ENCODE data around the gene IL17RE. TPM values are rescaled to one million over a fixed set of nuclear protein-coding genes. Genes with fewer than 3 reads are reported as not detected.

IL17RE gene
- total and polyA plus RNA-seq, 2 of the 13 experiments (the other 11 are each of a cell fraction or from before 2014, with no cell fraction given): 14.5 to 24.1 TPM

DNA sequence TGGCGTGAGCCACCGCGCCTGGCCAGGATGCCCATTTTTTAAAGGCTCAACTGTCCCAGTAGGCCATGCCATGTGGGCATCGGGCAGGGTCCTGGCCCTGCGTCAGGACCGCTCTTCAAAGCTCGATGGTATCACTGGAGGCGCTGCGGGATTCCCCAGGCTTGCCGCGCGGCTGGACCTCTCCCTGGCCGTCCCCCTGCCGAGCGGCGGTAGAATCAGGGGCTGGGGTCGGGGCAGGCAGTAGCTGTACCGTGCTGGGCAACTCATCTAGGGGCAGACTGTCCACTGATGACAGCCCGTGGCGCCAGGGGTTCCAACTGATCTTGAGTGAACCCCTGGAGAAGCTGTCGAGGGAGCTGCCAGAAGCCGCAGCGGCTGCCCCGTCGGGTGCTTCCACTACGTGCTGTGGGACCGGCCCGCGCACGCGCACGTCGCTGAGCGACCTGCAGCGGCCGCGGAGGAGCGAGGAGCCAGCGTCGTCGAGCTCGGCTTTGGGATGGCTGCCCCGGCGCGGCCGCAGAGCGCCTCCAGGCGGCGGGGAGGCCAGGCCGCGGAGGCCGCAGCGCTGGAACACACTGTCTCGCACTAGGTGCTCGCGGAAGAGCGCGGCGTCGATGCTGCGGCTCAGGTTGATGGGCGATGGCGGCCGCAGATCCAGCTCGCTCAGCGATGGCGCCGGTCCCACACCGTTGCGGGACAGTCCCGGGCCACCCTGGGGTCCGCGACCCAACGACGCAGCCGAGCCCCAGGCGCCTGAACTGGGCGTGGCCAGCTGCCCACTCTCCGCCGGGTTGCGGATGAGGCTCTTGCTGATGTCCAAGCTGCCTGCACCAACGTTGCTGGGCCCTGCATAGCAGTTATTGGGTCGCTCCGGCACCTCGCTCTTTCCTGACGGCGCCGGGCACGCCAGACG lies 43.7 kb downstream of the IL17RE start (continued):
- TF ChIP-seq, protein P1, sequence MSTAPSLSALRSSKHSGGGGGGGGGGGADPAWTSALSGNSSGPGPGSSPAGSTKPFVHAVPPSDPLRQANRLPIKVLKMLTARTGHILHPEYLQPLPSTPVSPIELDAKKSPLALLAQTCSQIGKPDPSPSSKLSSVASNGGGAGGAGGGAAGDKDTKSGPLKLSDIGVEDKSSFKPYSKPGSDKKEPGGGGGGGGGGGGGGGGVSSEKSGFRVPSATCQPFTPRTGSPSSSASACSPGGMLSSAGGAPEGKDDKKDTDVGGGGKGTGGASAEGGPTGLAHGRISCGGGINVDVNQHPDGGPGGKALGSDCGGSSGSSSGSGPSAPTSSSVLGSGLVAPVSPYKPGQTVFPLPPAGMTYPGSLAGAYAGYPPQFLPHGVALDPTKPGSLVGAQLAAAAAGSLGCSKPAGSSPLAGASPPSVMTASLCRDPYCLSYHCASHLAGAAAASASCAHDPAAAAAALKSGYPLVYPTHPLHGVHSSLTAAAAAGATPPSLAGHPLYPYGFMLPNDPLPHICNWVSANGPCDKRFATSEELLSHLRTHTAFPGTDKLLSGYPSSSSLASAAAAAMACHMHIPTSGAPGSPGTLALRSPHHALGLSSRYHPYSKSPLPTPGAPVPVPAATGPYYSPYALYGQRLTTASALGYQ (CRISPR knock-in tag; IDR thresholded peaks at IDR 0.05): peak; percentile 40
- TF ChIP-seq HDAC1 (CRISPR knock-in tag; IDR thresholded peaks at IDR 0.05): peak; percentile 56
- peak; percentile 22 for TF ChIP-seq PTBP1 (IDR thresholded peaks at IDR 0.05; ENCODE audit: low read depth, low read length, poor library complexity, severe bottlenecking)
- TF ChIP-seq, protein P2, sequence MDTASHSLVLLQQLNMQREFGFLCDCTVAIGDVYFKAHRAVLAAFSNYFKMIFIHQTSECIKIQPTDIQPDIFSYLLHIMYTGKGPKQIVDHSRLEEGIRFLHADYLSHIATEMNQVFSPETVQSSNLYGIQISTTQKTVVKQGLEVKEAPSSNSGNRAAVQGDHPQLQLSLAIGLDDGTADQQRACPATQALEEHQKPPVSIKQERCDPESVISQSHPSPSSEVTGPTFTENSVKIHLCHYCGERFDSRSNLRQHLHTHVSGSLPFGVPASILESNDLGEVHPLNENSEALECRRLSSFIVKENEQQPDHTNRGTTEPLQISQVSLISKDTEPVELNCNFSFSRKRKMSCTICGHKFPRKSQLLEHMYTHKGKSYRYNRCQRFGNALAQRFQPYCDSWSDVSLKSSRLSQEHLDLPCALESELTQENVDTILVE (CRISPR knock-in tag; IDR thresholded peaks at IDR 0.05): peak; percentile 62; the same call in 1 of the 2 replicates
- TF ChIP-seq THYN1 (CRISPR knock-in tag; IDR thresholded peaks at IDR 0.05; ENCODE audit: borderline replicate concordance, low read depth): no peak
- TF ChIP-seq, protein P3, sequence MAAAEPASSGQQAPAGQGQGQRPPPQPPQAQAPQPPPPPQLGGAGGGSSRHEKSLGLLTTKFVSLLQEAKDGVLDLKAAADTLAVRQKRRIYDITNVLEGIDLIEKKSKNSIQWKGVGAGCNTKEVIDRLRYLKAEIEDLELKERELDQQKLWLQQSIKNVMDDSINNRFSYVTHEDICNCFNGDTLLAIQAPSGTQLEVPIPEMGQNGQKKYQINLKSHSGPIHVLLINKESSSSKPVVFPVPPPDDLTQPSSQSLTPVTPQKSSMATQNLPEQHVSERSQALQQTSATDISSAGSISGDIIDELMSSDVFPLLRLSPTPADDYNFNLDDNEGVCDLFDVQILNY (CRISPR knock-in tag; conservative IDR thresholded peaks at IDR 0.05): no peak
- TF ChIP-seq, protein P4, sequence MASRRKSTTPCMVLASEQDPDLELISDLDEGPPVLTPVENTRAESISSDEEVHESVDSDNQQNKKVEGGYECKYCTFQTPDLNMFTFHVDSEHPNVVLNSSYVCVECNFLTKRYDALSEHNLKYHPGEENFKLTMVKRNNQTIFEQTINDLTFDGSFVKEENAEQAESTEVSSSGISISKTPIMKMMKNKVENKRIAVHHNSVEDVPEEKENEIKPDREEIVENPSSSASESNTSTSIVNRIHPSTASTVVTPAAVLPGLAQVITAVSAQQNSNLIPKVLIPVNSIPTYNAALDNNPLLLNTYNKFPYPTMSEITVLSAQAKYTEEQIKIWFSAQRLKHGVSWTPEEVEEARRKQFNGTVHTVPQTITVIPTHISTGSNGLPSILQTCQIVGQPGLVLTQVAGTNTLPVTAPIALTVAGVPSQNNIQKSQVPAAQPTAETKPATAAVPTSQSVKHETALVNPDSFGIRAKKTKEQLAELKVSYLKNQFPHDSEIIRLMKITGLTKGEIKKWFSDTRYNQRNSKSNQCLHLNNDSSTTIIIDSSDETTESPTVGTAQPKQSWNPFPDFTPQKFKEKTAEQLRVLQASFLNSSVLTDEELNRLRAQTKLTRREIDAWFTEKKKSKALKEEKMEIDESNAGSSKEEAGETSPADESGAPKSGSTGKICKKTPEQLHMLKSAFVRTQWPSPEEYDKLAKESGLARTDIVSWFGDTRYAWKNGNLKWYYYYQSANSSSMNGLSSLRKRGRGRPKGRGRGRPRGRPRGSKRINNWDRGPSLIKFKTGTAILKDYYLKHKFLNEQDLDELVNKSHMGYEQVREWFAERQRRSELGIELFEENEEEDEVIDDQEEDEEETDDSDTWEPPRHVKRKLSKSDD (CRISPR knock-in tag; IDR thresholded peaks at IDR 0.05; ENCODE audit: low read depth): peak; percentile 85; the same call in 1 of the 2 replicates
- TF ChIP-seq ZNF550 (CRISPR knock-in tag; IDR thresholded peaks at IDR 0.05; ENCODE audit: borderline replicate concordance): peak; percentile 75; the same call in 1 of the 2 replicates
- TF ChIP-seq ZNF589 (CRISPR knock-in tag; conservative IDR thresholded peaks at IDR 0.05): 0 out of 2 replicates have a peak, but pooled peaks have one; percentile 72
- TF ChIP-seq RAD51 (IDR thresholded peaks at IDR 0.05; ENCODE audit: borderline replicate concordance): no peak
- TF ChIP-seq, protein P5, sequence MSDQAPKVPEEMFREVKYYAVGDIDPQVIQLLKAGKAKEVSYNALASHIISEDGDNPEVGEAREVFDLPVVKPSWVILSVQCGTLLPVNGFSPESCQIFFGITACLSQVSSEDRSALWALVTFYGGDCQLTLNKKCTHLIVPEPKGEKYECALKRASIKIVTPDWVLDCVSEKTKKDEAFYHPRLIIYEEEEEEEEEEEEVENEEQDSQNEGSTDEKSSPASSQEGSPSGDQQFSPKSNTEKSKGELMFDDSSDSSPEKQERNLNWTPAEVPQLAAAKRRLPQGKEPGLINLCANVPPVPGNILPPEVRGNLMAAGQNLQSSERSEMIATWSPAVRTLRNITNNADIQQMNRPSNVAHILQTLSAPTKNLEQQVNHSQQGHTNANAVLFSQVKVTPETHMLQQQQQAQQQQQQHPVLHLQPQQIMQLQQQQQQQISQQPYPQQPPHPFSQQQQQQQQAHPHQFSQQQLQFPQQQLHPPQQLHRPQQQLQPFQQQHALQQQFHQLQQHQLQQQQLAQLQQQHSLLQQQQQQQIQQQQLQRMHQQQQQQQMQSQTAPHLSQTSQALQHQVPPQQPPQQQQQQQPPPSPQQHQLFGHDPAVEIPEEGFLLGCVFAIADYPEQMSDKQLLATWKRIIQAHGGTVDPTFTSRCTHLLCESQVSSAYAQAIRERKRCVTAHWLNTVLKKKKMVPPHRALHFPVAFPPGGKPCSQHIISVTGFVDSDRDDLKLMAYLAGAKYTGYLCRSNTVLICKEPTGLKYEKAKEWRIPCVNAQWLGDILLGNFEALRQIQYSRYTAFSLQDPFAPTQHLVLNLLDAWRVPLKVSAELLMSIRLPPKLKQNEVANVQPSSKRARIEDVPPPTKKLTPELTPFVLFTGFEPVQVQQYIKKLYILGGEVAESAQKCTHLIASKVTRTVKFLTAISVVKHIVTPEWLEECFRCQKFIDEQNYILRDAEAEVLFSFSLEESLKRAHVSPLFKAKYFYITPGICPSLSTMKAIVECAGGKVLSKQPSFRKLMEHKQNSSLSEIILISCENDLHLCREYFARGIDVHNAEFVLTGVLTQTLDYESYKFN (CRISPR knock-in tag; conservative IDR thresholded peaks at IDR 0.05): peak; percentile 37
- TF ChIP-seq SRF (IDR thresholded peaks at IDR 0.05; ENCODE audit: low read depth, low read length): no peak
- peak; percentile 70; the same call in 1 of the 2 replicates for TF ChIP-seq ZNF253 (CRISPR knock-in tag; IDR thresholded peaks at IDR 0.05; ENCODE audit: borderline replicate concordance)
- no peak for TF ChIP-seq MAFF (IDR thresholded peaks at IDR 0.05; ENCODE audit: low read depth, low read length)
- TF ChIP-seq PCBP1 (IDR thresholded peaks at IDR 0.05; ENCODE audit: borderline replicate concordance, low read depth, low read length): no peak
- TF ChIP-seq ZNF614 (CRISPR knock-in tag; IDR thresholded peaks at IDR 0.05; ENCODE audit: borderline replicate concordance): peak; percentile 71; the same call in 1 of the 2 replicates
- 0 out of 2 replicates have a peak, but pooled peaks have one; percentile 3 for TF ChIP-seq ZNF790 (CRISPR knock-in tag; IDR thresholded peaks at IDR 0.05; ENCODE audit: borderline replicate concordance)

All from HepG2 (cell line).